WI38 (cell line): ENCODE results near the gene MRPL9.

Experiments
- H3K4me3 ChIP-seq: 2 replicates; pipeline ENCODE4 v1.5.1; 2011; ENCODE audit warnings: low read depth, mild to moderate bottlenecking, control low read depth, low read length
- TF ChIP-seq, protein P1 (sequence below): IDR thresholded peaks from 2 replicates; pipeline ENCODE4 v1.5.1; 2012; ENCODE audit warnings: low read depth, mild to moderate bottlenecking, control low read depth, low read length

MRPL9 gene

DNA sequence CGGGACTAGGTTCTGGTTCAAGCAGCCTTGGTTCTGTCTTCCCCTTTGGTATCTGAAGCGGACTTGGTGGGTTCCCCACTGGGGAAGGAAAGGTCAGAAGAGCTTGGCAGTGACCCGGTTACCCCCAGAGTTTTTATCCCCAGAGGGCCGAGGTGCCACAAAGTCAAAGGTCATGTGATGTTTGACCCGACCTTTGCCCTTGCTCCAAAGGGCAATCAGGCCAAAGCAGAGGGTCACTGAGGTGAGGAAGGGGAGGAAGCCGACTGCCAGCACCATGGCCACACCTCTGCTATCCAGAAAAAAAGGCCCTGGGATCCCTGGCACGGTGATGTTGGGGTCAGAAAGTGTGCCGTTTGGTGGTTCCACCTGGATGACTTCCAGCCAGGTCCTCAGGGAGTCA lies 37.5 kb upstream of the MRPL9 start:
- TF ChIP-seq, protein P1, sequence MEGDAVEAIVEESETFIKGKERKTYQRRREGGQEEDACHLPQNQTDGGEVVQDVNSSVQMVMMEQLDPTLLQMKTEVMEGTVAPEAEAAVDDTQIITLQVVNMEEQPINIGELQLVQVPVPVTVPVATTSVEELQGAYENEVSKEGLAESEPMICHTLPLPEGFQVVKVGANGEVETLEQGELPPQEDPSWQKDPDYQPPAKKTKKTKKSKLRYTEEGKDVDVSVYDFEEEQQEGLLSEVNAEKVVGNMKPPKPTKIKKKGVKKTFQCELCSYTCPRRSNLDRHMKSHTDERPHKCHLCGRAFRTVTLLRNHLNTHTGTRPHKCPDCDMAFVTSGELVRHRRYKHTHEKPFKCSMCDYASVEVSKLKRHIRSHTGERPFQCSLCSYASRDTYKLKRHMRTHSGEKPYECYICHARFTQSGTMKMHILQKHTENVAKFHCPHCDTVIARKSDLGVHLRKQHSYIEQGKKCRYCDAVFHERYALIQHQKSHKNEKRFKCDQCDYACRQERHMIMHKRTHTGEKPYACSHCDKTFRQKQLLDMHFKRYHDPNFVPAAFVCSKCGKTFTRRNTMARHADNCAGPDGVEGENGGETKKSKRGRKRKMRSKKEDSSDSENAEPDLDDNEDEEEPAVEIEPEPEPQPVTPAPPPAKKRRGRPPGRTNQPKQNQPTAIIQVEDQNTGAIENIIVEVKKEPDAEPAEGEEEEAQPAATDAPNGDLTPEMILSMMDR = no peak
- H3K4me3 ChIP-seq = no peak overlapping the region

DNA sequence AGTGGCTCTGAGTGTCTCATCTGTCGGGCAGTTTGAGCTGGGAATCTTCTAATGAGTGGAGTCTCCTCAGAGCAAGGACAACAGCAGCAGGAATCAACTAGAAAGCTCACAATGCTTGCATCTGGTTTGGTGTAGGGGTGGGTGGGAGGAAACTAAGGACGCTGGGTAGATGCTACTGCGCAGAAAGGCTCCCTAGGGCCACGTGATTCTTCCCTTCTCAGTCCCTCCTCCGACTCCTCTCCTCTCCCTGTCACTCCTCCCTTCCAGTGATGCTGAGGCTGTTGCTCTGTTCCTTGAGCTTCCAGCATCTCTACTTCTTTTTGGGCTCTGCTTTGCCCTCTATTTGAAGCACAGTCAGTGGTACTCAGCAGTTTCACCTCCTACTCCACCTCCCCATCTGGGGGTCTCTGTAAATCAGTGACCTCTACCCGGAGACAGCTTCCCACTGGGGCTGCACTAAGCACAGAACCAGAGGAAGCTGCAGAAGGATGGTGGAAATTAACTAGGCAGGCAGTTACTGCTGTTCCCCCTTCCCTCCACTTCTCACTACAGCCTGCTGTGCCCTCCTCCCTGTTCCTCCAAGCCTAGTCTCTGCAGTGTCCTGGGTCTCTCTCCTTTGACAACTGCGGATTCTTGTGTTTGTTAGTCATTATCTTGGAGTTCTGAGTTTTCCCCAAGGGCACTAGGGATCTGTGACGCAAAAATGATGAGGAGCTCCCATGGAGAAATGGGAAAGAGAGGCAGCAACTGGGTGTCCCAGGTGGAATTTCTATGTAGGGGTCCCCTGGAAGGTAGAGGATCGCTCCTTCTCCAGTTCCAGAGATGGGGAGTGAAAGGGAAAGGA lies 36.1 kb upstream of the MRPL9 start:
- TF ChIP-seq, protein P1 = no peak
- H3K4me3 ChIP-seq = no peak overlapping the region

DNA sequence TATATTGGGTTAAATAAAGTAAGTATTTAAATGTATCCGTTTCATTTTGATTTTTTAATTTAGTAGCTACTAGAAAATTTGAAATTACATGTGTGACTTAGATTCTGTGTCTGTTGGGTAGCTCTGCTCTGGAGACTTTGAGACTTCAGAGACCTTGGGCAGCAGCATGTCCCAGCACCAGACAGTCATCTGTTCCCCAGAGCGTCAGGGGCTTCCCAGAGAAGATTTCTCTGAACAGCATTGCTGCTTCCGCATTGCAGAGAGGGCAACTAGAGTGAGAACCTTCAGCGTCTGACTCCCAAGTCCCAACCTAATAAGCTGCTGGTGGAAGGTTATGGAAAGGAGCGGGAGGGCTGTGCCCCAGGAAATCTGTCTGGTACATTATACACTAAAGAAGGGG lies 35.3 kb upstream of the MRPL9 start:
- TF ChIP-seq, protein P1 = no peak
- no peak overlapping the region for H3K4me3 ChIP-seq

DNA sequence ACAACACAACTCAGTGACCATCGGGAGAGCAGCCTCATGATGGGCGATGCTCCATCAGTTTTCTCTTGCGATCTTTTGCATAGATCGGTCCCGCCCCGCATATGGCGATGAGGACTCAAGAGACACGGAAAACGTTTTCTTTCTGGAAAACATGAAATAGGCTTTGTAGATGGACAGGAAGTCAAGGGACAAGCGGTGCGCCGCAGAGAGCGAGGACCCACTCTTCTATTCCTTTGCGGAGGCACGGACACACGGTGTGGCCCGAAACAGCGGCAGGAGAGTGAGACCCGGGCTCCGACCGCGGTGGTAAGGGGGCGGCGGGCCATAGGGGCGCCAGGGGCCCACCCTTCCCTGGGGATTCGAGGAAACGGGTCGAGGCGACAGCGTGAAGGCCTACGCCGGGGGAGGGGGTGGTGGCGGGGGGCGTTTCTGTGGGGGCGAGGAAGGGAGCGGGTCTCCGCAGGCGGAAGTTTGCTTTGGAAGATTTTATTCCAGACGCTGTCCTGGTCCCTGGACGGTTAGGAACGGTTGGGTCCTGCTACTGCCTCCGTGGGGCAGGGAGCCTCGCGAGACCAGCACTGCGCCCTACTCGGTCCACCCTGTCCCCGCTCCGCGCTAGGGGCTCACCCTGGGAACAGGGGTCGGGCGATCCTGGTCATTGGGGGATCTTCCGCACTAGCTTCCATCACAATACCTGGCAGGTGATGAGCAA lies 27.8 kb upstream of the MRPL9 start:
- TF ChIP-seq, protein P1 = no peak
- peak overlapping the region; percentile 62 for H3K4me3 ChIP-seq

DNA sequence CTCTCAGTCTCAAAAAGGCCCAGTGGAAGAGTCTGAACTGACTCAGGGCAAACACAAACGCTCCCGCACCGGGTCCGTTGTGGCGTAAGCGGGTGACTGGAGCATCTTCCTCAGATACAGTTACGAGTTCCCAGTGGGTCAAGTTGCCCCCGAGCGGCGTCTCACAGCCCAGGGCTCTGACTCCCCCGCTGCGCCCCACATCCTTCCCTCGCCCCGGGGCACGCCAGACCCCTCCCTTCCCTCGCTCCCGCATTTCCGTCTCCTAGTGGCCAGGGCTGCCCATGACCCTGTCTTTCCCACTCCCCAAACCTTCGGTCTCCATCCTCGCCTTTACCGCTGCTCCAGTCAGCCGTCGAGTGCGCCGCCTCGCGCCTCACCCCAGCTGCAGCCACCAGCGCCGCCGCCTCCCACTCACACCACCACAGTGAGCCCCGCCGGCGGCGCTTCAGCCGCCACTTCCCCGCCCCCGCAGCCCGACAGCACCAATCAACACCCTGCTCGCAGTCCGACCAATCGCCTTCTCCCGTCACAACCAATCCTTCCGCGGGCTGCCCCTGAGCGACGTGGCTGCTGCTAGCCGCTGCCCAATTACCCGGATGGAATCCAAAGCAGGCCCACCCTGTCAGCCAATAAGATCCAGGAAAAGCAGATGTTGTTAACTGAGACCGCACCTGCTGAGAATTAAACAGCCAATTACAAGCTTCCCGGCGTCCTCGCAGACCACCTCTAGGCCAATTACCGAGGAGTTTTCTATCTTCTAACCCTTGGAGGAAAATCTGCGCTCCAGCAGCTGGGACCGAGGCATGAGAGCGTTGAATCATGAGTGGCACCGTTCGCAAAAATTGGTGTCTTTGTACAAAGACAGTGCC lies 27.0 kb upstream of the MRPL9 start, which contains the start of gene TDRKH:
TDRKH (minus strand) TSS at position 430 of the 869 bp plus-strand sequence. CDS start 7,478 bp downstream, outside the sequence.
- H3K4me3 ChIP-seq = peak within 1 kb of the TSS; percentile 62
- TF ChIP-seq, protein P1 = no peak; the same call in 1 of the 2 replicates

DNA sequence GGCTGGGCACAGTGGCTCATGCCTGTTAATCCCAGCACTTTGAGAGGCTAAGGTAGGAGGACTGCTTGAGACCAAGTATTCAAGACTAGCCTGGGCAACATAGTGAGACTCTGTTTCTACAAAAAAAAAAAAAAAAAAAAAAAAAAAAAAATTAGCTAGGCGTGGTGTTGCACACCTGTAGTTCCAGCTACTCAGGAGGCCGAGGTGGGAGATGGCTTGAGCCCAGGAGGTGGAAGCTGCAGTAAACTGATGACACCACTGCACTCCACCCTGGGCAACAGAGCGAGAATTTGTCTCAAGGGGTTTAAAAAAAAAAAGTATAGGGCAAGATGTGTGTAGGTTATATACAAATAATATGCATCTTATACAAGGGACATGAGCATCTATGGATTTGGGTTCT lies 24.4 kb upstream of the MRPL9 start:
- no peak overlapping the region for H3K4me3 ChIP-seq
- TF ChIP-seq, protein P1 = no peak
